CD4-positive, alpha-beta T cell treated with Interleukin-4 for 4 hours (primary cell): ENCODE measurements around the gene MALL.
"Not testable (repeated sequence)": the region's sequence is repeated elsewhere in the genome, so short reads cannot be mapped to it uniquely, and the experiment has no call there.

Source experiments
- DNase-seq: peaks from one replicate; pipeline ENCODE4 v3.0.0-alpha.2; 2020

Gene MALL

GRCh38 chr2:110120171-110121051, 4.8 kb upstream of the MALL start:
- no peak for DNase-seq

GRCh38 chr2:110116033-110116710, 550 bp upstream of the MALL start:
- DNase-seq: no peak

GRCh38 chr2:110114831-110115255, 779 bp downstream of the MALL start:
- no peak for DNase-seq

GRCh38 chr2:110113961-110114591, 1.5 kb downstream of the MALL start:
- no peak for DNase-seq

- not testable (repeated sequence) for DNase-seq
These were observed 7.3 kb downstream of the MALL start for GRCh38 chr2:110108291-110108690.

- no peak for DNase-seq
These were observed 8.2 kb downstream of the MALL start for GRCh38 chr2:110107092-110108079.

GRCh38 chr2:110106642-110107041, 9.0 kb downstream of the MALL start:
- no peak for DNase-seq

- DNase-seq: no peak
These were observed 9.8 kb downstream of the MALL start for GRCh38 chr2:110105608-110106467.

- no peak for DNase-seq
These were observed 10.4 kb downstream of the MALL start for GRCh38 chr2:110105183-110105582.

- no peak for DNase-seq
These were observed 11.4 kb downstream of the MALL start for GRCh38 chr2:110104025-110104771.

- no peak for DNase-seq
These were observed 12.3 kb downstream of the MALL start for GRCh38 chr2:110103061-110103961.

GRCh38 chr2:110101901-110102803, 13.5 kb downstream of the MALL start:
- DNase-seq: no peak

GRCh38 chr2:110101280-110101844, 14.3 kb downstream of the MALL start:
- DNase-seq: no peak

GRCh38 chr2:110100880-110101279, 14.7 kb downstream of the MALL start:
- not testable (repeated sequence) for DNase-seq

GRCh38 chr2:110100480-110100879, 15.1 kb downstream of the MALL start:
- DNase-seq: no peak

GRCh38 chr2:110099471-110100225, 16.0 kb downstream of the MALL start:
- no peak for DNase-seq

GRCh38 chr2:110099038-110099425, 16.6 kb downstream of the MALL start:
- no peak for DNase-seq
